Right lobe of liver (tissue), 4 donors: ENCODE results near the gene ADARB2.

Source experiments
- CTCF ChIP-seq, 4 donors: fragments of 200-600 bp in 3 of 4; fragments of 450-650 bp in 1 of 4; IDR thresholded peaks; one replicate each; pipeline versions ENCODE4 v1.5.1 to v1.8.0; 2016 to 2022; ENCODE audit warnings: antibody characterized with exemption in 4 of 4, mild to moderate bottlenecking in 2 of 4
- POLR2A ChIP-seq: fragments of 450-650 bp; IDR thresholded peaks from one replicate; pipeline ENCODE4 v1.6.1; 2017; ENCODE audit warnings: antibody characterized with exemption, mild to moderate bottlenecking
- donor health status: DM: no; HTN: no; CAD: no.
- donor health status: DM: no; HTN: no; CAD: no.
- donor health status: DM: no; HTN: yes; CAD: no.

GRCh38 chr10:1409392-1409791 lies 327.9 kb downstream of the ADARB2 start:
- no peak for TF ChIP-seq CTCF (IDR thresholded peaks at IDR 0.05)
- TF ChIP-seq POLR2A = no peak
